ENCODE measurements around the gene HLA-DOB.

Gene HLA-DOB

GRCh38 chr6:32816746-32817204, at the start of gene HLA-DOB:
Gene HLA-DOB, minus strand, starts transcription at chr6:32817002. Its CDS starts 51 bp downstream, at chr6:32816951.
- no peak for DNase-seq

GRCh38 chr6:32865724-32866443, 49.1 kb upstream of the HLA-DOB start:
- no peak for DNase-seq

- DNase-seq = no peak
These were observed 45.9 kb upstream of the HLA-DOB start for GRCh38 chr6:32862725-32863124.

- no peak for DNase-seq
These were observed 43.9 kb upstream of the HLA-DOB start for GRCh38 chr6:32860674-32861073.

- DNase-seq = no peak
These were observed 41.4 kb upstream of the HLA-DOB start for GRCh38 chr6:32858194-32858593.

GRCh38 chr6:32857156-32857891, 40.5 kb upstream of the HLA-DOB start:
- DNase-seq = no peak

- DNase-seq = no peak
These were observed 38.8 kb upstream of the HLA-DOB start for GRCh38 chr6:32855467-32856174.

- DNase-seq = no peak
These were observed 37.8 kb upstream of the HLA-DOB start for GRCh38 chr6:32854376-32855178.

GRCh38 chr6:32853541-32854375, 37.0 kb upstream of the HLA-DOB start, which contains the start of the genes PSMB9 and TAP1:
Gene PSMB9, plus strand, starts transcription at chr6:32854192. Its CDS starts 38 bp downstream, at chr6:32854230.
Gene TAP1, minus strand, starts transcription at chr6:32853704. Its CDS starts 68 bp downstream, at chr6:32853636.
- DNase-seq = peak; percentile 86

GRCh38 chr6:32852844-32853540, 36.2 kb upstream of the HLA-DOB start:
- no peak for DNase-seq

GRCh38 chr6:32852018-32852843, 35.4 kb upstream of the HLA-DOB start:
- DNase-seq = no peak

GRCh38 chr6:32851025-32851424, 34.2 kb upstream of the HLA-DOB start:
- DNase-seq = no peak

- DNase-seq = no peak
These were observed 32.3 kb upstream of the HLA-DOB start for GRCh38 chr6:32849126-32849525.

- no peak for DNase-seq
These were observed 31.0 kb upstream of the HLA-DOB start for GRCh38 chr6:32847795-32848194.

GRCh38 chr6:32847004-32847403, 30.2 kb upstream of the HLA-DOB start:
- no peak for DNase-seq

GRCh38 chr6:32845384-32845884, 28.6 kb upstream of the HLA-DOB start:
- DNase-seq = no peak

GRCh38 chr6:32844839-32845383, 28.1 kb upstream of the HLA-DOB start:
- no peak for DNase-seq

- DNase-seq = peak; percentile 97
These were observed 27.4 kb upstream of the HLA-DOB start, which contains the start of gene PSMB8 for GRCh38 chr6:32843979-32844838. Gene PSMB8, minus strand, starts transcription at chr6:32844047. Its CDS starts 51 bp downstream, at chr6:32843996.

Measured in NCI-H774 (cell line).